Measurements from ENCODE around the gene PHKG2. TPM values are rescaled to one million over a fixed set of nuclear protein-coding genes. Genes with fewer than 3 reads are reported as not detected.

PHKG2 gene
- total RNA-seq, 2 donors from 2014 or later: 17.6 to 24.7 TPM

- ATAC-seq (no peak), DNase-seq (no peak)
- peaks cover 30 to 53% of the 10 kb centered on the region in 2 donors for H3K36me3 ChIP-seq (replicated peaks in 1 of 2; ENCODE audit: insufficient read depth in 1 of 2, low read depth in 2 of 2)
- intact Hi-C loops (cut with DNase I): no loop called here
- TF ChIP-seq POLR2A (IDR thresholded peaks at IDR 0.05) (no peak), CTCF (IDR thresholded peaks at IDR 0.05) (no peak)
- H3K4me3 ChIP-seq: no peak overlapping the region
- 82 to 94% methylated on average over 1 of the region's 1 CpG for WGBS, 2 donors
- no peak overlapping the region for H3K27ac ChIP-seq
- H3K9me3 ChIP-seq: no peaks in the 10 kb centered on the region
- H3K27me3 ChIP-seq: no peaks in the 10 kb centered on the region
- no peaks in the 10 kb centered on the region for H3K4me1 ChIP-seq
These were observed 26.6 kb upstream of the PHKG2 start for GRCh38 chr16:30721606-30722005.

- Histone ChIP-seq H3K4me3 (no peak overlapping the region), H3K27me3 (no peaks in the 10 kb centered on the region), H3K4me1 (no peaks in the 10 kb centered on the region), H3K36me3 (replicated peaks in 1 of 2; ENCODE audit: insufficient read depth in 1 of 2, low read depth in 2 of 2) (peaks cover 30 to 47% of the 10 kb centered on the region in 2 donors), H3K27ac (no peak overlapping the region), H3K9me3 (no peaks in the 10 kb centered on the region)
- intact Hi-C loops (cut with DNase I): no loop called here
- DNase-seq (no peak), ATAC-seq (no peak)
- no peak for TF ChIP-seq POLR2A (IDR thresholded peaks at IDR 0.05)
- peak in 3 of 7 experiments; percentile 7 to 11 (median 10) for TF ChIP-seq CTCF (IDR thresholded peaks at IDR 0.05)
- 70 to 73% methylated on average over 6 of the region's 6 CpGs for WGBS, 2 donors
These were observed 25.8 kb upstream of the PHKG2 start for GRCh38 chr16:30722443-30722842.

- no peak overlapping the region for H3K4me3 ChIP-seq
- no peaks in the 10 kb centered on the region for H3K27me3 ChIP-seq
- no peaks in the 10 kb centered on the region for H3K9me3 ChIP-seq
- no peaks in the 10 kb centered on the region for H3K4me1 ChIP-seq
- TF ChIP-seq POLR2A (IDR thresholded peaks at IDR 0.05) (no peak), CTCF (IDR thresholded peaks at IDR 0.05) (no peak)
- no peak for DNase-seq
- ATAC-seq: no peak
- peaks cover 30 to 47% of the 10 kb centered on the region in 2 donors for H3K36me3 ChIP-seq (replicated peaks in 1 of 2; ENCODE audit: insufficient read depth in 1 of 2, low read depth in 2 of 2)
- intact Hi-C loops (cut with DNase I): no loop called here
- WGBS, 2 donors: 84 to 95% methylated on average over 10 of the region's 10 CpGs
- H3K27ac ChIP-seq: no peak overlapping the region
These were observed 25.3 kb upstream of the PHKG2 start for GRCh38 chr16:30722916-30723315.

GRCh38 chr16:30723725-30724355 is 24.4 kb upstream of the PHKG2 start:
- DNase-seq (no peak), ATAC-seq (no peak)
- 91 to 93% methylated on average over 12 of the region's 12 CpGs for WGBS, 2 donors
- Histone ChIP-seq H3K27ac (peak overlapping the region in 1 of 4 donors; percentile 57), H3K36me3 (replicated peaks in 1 of 2; ENCODE audit: insufficient read depth in 1 of 2, low read depth in 2 of 2) (peaks cover 30 to 48% of the 10 kb centered on the region in 2 donors), H3K4me1 (no peaks in the 10 kb centered on the region), H3K27me3 (no peaks in the 10 kb centered on the region), H3K4me3 (no peak overlapping the region), H3K9me3 (no peaks in the 10 kb centered on the region)
- intact Hi-C loops (cut with DNase I): no loop called here
- no peak for TF ChIP-seq CTCF (IDR thresholded peaks at IDR 0.05)
- TF ChIP-seq POLR2A (IDR thresholded peaks at IDR 0.05): no peak

Measured in body of pancreas (tissue), 4 donors.